ENCODE measurements around the gene EYA4.

Gene EYA4

GRCh38 chr6:133241086-133241900 lies at the start of gene EYA4:
TSS of gene EYA4 (plus strand) at chr6:133241357. CDS start at chr6:133274781, 33,424 bp downstream.
- peak; percentile 35 for DNase-seq (ENCODE audit: low read depth)

- DNase-seq (ENCODE audit: low read depth) = no peak
Measured at GRCh38 chr6:133193396-133193795, 47.8 kb upstream of the EYA4 start.

GRCh38 chr6:133198725-133199124 lies 42.4 kb upstream of the EYA4 start:
- peak; percentile 3 for DNase-seq (ENCODE audit: low read depth)

- DNase-seq (ENCODE audit: low read depth) = no peak
Measured at GRCh38 chr6:133201231-133201630, 39.9 kb upstream of the EYA4 start.

- DNase-seq (ENCODE audit: low read depth) = no peak
Measured at GRCh38 chr6:133202610-133203343, 38.4 kb upstream of the EYA4 start.

GRCh38 chr6:133203344-133203697 lies 37.8 kb upstream of the EYA4 start:
- DNase-seq (ENCODE audit: low read depth) = no peak

GRCh38 chr6:133205304-133205703 lies 35.9 kb upstream of the EYA4 start:
- no peak for DNase-seq (ENCODE audit: low read depth)

GRCh38 chr6:133206942-133207341 lies 34.2 kb upstream of the EYA4 start:
- no peak for DNase-seq (ENCODE audit: low read depth)

GRCh38 chr6:133207754-133208153 lies 33.4 kb upstream of the EYA4 start:
- DNase-seq (ENCODE audit: low read depth) = no peak

- DNase-seq (ENCODE audit: low read depth) = peak; percentile 12
Measured at GRCh38 chr6:133208183-133208755, 32.9 kb upstream of the EYA4 start.

GRCh38 chr6:133214267-133214666 lies 26.9 kb upstream of the EYA4 start:
- DNase-seq (ENCODE audit: low read depth) = no peak

- no peak for DNase-seq (ENCODE audit: low read depth)
Measured at GRCh38 chr6:133218852-133219251, 22.3 kb upstream of the EYA4 start.

GRCh38 chr6:133223452-133224029 lies 17.6 kb upstream of the EYA4 start:
- no peak for DNase-seq (ENCODE audit: low read depth)

- DNase-seq (ENCODE audit: low read depth) = no peak
Measured at GRCh38 chr6:133225560-133225959, 15.6 kb upstream of the EYA4 start.

GRCh38 chr6:133227344-133227743 lies 13.8 kb upstream of the EYA4 start:
- DNase-seq (ENCODE audit: low read depth) = no peak

GRCh38 chr6:133230052-133230451 lies 11.1 kb upstream of the EYA4 start:
- DNase-seq (ENCODE audit: low read depth) = no peak

GRCh38 chr6:133235221-133235620 lies 5.9 kb upstream of the EYA4 start:
- DNase-seq (ENCODE audit: low read depth) = no peak

- DNase-seq (ENCODE audit: low read depth) = peak; percentile 82
Measured at GRCh38 chr6:133236932-133237331, 4.2 kb upstream of the EYA4 start.

- DNase-seq (ENCODE audit: low read depth) = peak; percentile 47
Measured at GRCh38 chr6:133240511-133241085, 559 bp upstream of the EYA4 start.

- peak; percentile 45 for DNase-seq (ENCODE audit: low read depth)
Measured at GRCh38 chr6:133241901-133242636, 912 bp downstream of the EYA4 start.

All from iris pigment epithelial cell (primary cell).